IMR-90 (cell line): ENCODE measurements around the gene COX7B. TPM values are rescaled to one million over a fixed set of nuclear protein-coding genes. Genes with fewer than 3 reads are reported as not detected.

ENCODE experiments used
- FOS ChIP-seq: fragments of 150-350 bp; IDR thresholded peaks from 2 replicates; pipeline ENCODE4 v1.6.1; 2016; ENCODE audit warnings: low read depth, low read length
- POLR2A ChIP-seq: IDR thresholded peaks from 2 replicates; pipeline ENCODE4 v1.6.1; 2012; ENCODE audit warnings: mild to moderate bottlenecking, low read depth, low read length
- RFX5 ChIP-seq: IDR thresholded peaks from 2 replicates; pipeline ENCODE4 v1.8.0; 2012; ENCODE audit warnings: low read depth, mild to moderate bottlenecking, low read length, moderate library complexity
- polyA plus RNA-seq, 3 experiments: library from polyadenylated mRNA; depleted of rRNA; stranded (reverse); fragments of >200 nt; gene quantifications; 2 replicates each; pipeline ENCODE4 v1.2.3, GENCODE V29; 2012; ENCODE audit warnings: low replicate concordance in 1 of 3
- total RNA-seq: library from RNA; depleted of rRNA; stranded (reverse); fragments of >200 nt; gene quantifications from 2 replicates; pipeline ENCODE4 v1.2.3, GENCODE V29; 2012
- TF ChIP-seq, protein P1 (sequence below): fragments of 150-350 bp; IDR thresholded peaks from 2 replicates; pipeline ENCODE4 v1.6.1; 2016; ENCODE audit warnings: low read depth, mild to moderate bottlenecking, low read length, moderate library complexity, borderline replicate concordance

COX7B gene
- total and polyA plus RNA-seq, 2 of the 4 experiments (the other 2 are of a cell fraction) = 330 to 912 TPM

DNA sequence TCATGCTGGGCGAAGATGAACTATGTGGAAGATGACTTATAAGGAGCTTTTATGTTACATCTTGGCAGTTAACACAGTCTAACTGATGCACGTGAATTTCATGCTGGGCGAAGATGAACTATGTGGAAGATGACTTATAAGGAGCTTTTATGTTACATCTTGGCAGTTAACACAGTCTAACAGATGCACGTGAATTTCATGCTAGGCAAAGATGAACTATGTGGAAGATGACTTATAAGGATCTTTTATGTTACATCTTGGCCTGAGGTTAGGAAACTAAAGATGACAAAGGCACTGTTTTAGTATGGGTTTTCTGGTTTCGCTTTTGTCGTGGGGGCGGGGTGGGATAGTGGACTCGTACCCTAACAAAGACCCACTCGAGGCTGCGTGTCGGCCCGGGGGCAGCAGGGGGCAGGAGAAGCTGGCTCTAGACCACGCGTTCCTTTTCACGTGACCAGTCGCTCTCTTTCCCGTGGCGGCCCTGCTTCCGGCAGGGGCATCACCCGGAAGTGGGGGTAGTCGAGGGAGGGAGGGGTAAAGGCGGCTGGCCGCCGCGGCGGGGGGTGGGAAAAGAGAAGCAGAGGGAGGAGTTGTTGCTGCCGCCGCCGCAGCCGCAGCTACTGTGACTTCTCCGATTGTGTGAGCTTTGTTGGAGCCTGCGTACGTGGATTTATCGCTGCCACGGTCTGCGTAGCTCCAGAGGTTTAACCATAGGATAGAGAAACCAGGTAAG lies 11.0 kb downstream of the COX7B start, which contains the start of gene ATP7A (continued):
- TF ChIP-seq, protein P1, sequence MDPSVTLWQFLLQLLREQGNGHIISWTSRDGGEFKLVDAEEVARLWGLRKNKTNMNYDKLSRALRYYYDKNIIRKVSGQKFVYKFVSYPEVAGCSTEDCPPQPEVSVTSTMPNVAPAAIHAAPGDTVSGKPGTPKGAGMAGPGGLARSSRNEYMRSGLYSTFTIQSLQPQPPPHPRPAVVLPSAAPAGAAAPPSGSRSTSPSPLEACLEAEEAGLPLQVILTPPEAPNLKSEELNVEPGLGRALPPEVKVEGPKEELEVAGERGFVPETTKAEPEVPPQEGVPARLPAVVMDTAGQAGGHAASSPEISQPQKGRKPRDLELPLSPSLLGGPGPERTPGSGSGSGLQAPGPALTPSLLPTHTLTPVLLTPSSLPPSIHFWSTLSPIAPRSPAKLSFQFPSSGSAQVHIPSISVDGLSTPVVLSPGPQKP = no peak
- TF ChIP-seq RFX5 (no peak), POLR2A (peak; percentile 76; the same call in 1 of the 2 replicates), FOS (no peak)
